Ascending aorta (tissue), 2 donors: Measurements from ENCODE around the gene PCP2. TPM values are rescaled to one million over a fixed set of nuclear protein-coding genes. Genes with fewer than 3 reads are reported as not detected.

ENCODE experiments used
- DNase-seq, 2 donors: peaks; one replicate each; pipeline ENCODE4 v3.0.0-alpha.2; 2019; ENCODE audit warnings: low spot score in 2 of 2
- H3K27ac ChIP-seq, 2 donors: fragments of 200-600 bp; sonication (generic); one replicate each; pipeline ENCODE4 v1.5.1; 2016 to 2017; ENCODE audit warnings: mild to moderate bottlenecking in 1 of 2
- H3K27me3 ChIP-seq: fragments of 200-600 bp; sonication (generic); one replicate; pipeline ENCODE4 v1.5.1; 2017
- H3K36me3 ChIP-seq, 2 donors: fragments of 200-600 bp; sonication (generic); one replicate each; pipeline ENCODE4 v1.5.1; 2016
- H3K4me1 ChIP-seq, 2 donors: fragments of 200-600 bp; sonication (generic); one replicate each; pipeline ENCODE4 v1.5.1; 2016 to 2017; ENCODE audit warnings: mild to moderate bottlenecking in 1 of 2
- H3K4me3 ChIP-seq, 2 donors: fragments of 200-600 bp; sonication (generic); one replicate each; pipeline ENCODE4 v1.5.1; 2016 to 2017; ENCODE audit warnings: mild to moderate bottlenecking in 1 of 2
- H3K9me3 ChIP-seq, 2 donors: fragments of 200-600 bp; sonication (generic); one replicate each; pipeline ENCODE4 v1.5.1; 2016
- CTCF ChIP-seq, 3 experiments: fragments of 200-600 bp in 2 of 3; fragments of 450-650 bp in 1 of 3; sonication (generic) in 2 of 3; IDR thresholded peaks; one replicate each; pipeline ENCODE4 v1.5.1; 2016 to 2019; ENCODE audit warnings: antibody characterized with exemption in 3 of 3, mild to moderate bottlenecking in 1 of 3, moderate library complexity in 1 of 3
- intact Hi-C: fragments of 100-400 bp; cut with DNase I; formaldehyde crosslinking; loops from one replicate; pipeline ENCODE4 v1.15.1; 2023
- total RNA-seq: library from RNA; depleted of rRNA; stranded (reverse); fragments of >200 nt; gene quantifications from one replicate; pipeline ENCODE4 v1.1.0, GENCODE V29; 2016

The PCP2 gene
- total RNA-seq, 1 donor from 2014 or later: not detected

GRCh38 chr19:7602240-7602934 lies 31.1 kb downstream of the PCP2 start:
- Histone ChIP-seq H3K27me3 (peaks cover 8% of the 10 kb centered on the region), H3K27ac (no peak overlapping the region), H3K9me3 (no peaks in the 10 kb centered on the region), H3K4me3 (no peak overlapping the region), H3K36me3 (no peaks in the 10 kb centered on the region), H3K4me1 (no peaks in the 10 kb centered on the region)
- TF ChIP-seq CTCF (IDR thresholded peaks at IDR 0.05): no peak
- no peak for DNase-seq
- intact Hi-C loops: no loop called here

- H3K9me3 ChIP-seq: no peaks in the 10 kb centered on the region
- DNase-seq: no peak
- H3K36me3 ChIP-seq: no peaks in the 10 kb centered on the region
- H3K27ac ChIP-seq: no peak overlapping the region
- peaks cover 14% of the 10 kb centered on the region for H3K27me3 ChIP-seq
- no peak for TF ChIP-seq CTCF (IDR thresholded peaks at IDR 0.05)
- H3K4me1 ChIP-seq: no peaks in the 10 kb centered on the region
- intact Hi-C loops: no loop called here
- no peak overlapping the region for H3K4me3 ChIP-seq
Observed at GRCh38 chr19:7600721-7601120, 32.8 kb downstream of the PCP2 start.

GRCh38 chr19:7598180-7598579 lies 35.3 kb downstream of the PCP2 start:
- intact Hi-C loops: no loop called here
- Histone ChIP-seq H3K9me3 (no peaks in the 10 kb centered on the region), H3K4me3 (no peak overlapping the region), H3K36me3 (no peaks in the 10 kb centered on the region), H3K4me1 (no peaks in the 10 kb centered on the region), H3K27ac (no peak overlapping the region), H3K27me3 (peaks cover 14% of the 10 kb centered on the region)
- no peak for TF ChIP-seq CTCF (IDR thresholded peaks at IDR 0.05)
- DNase-seq: no peak

GRCh38 chr19:7597689-7598088 lies 35.8 kb downstream of the PCP2 start:
- intact Hi-C loops: no loop called here

GRCh38 chr19:7596211-7596937 lies 37.1 kb downstream of the PCP2 start:
- intact Hi-C loops: no loop called here
- Histone ChIP-seq H3K27me3 (peaks cover 5% of the 10 kb centered on the region), H3K27ac (no peak overlapping the region), H3K36me3 (no peaks in the 10 kb centered on the region), H3K4me3 (peak overlapping the region; percentile 22 to 43), H3K4me1 (no peaks in the 10 kb centered on the region), H3K9me3 (no peaks in the 10 kb centered on the region)
- TF ChIP-seq CTCF (IDR thresholded peaks at IDR 0.05): no peak
- no peak for DNase-seq

More at GRCh38 chr19:7597689-7598088, 35.8 kb downstream of the PCP2 start:
- Histone ChIP-seq H3K9me3 (no peaks in the 10 kb centered on the region), H3K4me3 (no peak overlapping the region), H3K27me3 (peaks cover 10% of the 10 kb centered on the region), H3K4me1 (no peaks in the 10 kb centered on the region), H3K36me3 (no peaks in the 10 kb centered on the region), H3K27ac (no peak overlapping the region)
- DNase-seq: no peak
- no peak for TF ChIP-seq CTCF (IDR thresholded peaks at IDR 0.05)
